GM15510 (cell line): ENCODE measurements around the gene DHRS9.

Experiments used
- POLR2A ChIP-seq: IDR thresholded peaks from 3 replicates; pipeline ENCODE4 v1.6.1; 2011; ENCODE audit warnings: borderline replicate concordance; ENCODE audit not compliant: insufficient read length; ENCODE audit errors: extremely low read depth

DHRS9 gene

GRCh38 chr2:169131587-169132512, 62.5 kb downstream of the DHRS9 start:
- TF ChIP-seq POLR2A = no peak

GRCh38 chr2:169136885-169137534, 67.6 kb downstream of the DHRS9 start:
- no peak for TF ChIP-seq POLR2A

GRCh38 chr2:169137924-169138323, 68.6 kb downstream of the DHRS9 start:
- no peak for TF ChIP-seq POLR2A

- TF ChIP-seq POLR2A = no peak
These were observed 69.8 kb downstream of the DHRS9 start for GRCh38 chr2:169139145-169139544.

GRCh38 chr2:169139993-169140767, 70.8 kb downstream of the DHRS9 start:
- TF ChIP-seq POLR2A = no peak

- TF ChIP-seq POLR2A = no peak
These were observed 72.5 kb downstream of the DHRS9 start for GRCh38 chr2:169141713-169142352.

- TF ChIP-seq POLR2A = no peak
These were observed 74.6 kb downstream of the DHRS9 start for GRCh38 chr2:169143998-169144397.
